GM19193 (cell line): ENCODE measurements around the gene ARID2.

Experiments
- POLR2A ChIP-seq: IDR thresholded peaks from 4 replicates; pipeline ENCODE4 v1.6.1; 2011; ENCODE audit not compliant: insufficient read depth, insufficient read length; ENCODE audit errors: extremely low read depth

ARID2 gene

DNA sequence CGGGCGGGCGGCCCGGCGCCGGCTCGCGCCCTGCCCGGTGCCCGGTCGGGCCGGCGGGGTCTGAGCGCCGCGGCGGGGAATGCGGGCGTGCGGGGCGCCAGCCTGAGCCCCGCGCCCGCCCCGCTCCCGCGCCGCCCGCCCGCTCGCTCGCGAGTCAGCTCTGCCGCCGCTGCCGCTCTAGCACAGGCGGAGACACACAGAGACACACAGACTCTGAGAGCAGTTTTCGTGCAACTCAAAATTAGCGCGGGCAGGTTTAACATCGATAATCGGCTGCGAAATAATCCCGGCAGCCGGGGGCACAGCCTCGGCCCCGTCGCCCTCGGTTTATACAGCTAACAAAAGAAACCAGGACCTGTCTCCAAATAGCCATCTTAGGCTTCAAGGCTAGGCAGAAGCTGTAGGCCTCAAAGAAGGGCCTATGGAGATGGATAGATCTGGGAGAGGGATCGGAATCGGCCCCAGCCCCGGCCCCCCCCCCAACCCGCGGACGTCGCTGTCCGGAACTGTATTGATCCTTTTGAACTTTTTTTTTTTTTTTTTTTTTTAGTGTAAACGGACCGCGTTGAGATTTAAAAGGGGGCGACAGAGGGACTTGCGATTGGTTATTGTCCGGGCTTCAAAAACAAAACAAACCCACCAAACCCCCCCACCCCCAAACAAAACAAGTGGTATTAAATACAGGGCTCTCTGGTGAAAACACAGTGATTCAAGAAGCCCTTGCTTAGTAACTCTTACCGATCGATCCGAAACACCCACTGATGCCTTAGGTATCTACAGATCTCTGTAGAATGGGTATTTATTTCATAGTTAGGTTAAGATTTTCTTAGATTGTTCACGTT lies 1.1 kb downstream of the ARID2 start:
- TF ChIP-seq POLR2A = no peak

DNA sequence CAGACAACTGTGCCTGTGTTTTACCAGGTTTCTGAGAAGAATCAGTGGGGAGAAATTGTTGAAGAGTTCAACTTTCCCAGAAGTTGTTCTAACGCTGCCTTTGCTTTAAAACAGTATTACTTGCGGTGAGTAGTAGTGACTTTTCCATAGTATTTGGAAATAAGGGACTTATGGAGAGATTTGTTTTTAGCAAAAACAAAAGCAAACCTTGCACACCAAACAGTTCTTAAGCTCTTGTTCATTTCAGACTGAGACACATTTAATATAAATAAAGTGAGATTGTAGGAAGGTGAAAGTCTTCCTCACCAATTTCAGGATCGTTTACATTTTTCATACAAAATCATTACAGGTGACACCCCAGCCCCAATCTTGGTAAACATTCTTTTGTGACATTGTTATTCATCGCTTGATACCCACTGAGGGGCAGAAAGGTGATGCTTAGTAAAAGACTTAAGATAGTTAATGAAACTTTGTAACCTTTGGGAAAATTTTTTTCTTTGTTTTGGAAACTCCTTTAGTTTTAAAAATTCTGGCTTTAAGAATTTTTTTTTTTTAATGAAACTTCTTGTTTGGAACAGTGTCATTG lies 1.8 kb downstream of the ARID2 start:
- TF ChIP-seq POLR2A = no peak

DNA sequence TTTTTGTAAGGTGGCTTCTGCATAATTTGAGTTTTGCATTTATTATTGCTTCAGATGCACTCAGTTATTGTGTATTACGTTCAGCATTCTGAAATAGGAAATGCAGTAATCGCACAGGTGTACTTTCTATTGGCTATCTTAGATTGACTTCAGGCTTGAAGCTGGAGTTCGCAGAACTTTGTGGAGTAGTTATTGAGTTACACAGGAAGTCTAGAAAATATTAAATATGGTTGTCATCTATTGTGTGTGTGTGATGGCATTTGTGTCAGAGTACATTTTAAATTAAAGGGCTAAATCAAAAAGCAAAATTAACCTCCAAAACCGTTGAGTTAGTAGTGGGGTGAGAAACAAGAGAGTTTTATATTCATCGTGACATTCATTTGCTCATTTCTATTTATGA lies 2.7 kb downstream of the ARID2 start:
- TF ChIP-seq POLR2A = no peak

DNA sequence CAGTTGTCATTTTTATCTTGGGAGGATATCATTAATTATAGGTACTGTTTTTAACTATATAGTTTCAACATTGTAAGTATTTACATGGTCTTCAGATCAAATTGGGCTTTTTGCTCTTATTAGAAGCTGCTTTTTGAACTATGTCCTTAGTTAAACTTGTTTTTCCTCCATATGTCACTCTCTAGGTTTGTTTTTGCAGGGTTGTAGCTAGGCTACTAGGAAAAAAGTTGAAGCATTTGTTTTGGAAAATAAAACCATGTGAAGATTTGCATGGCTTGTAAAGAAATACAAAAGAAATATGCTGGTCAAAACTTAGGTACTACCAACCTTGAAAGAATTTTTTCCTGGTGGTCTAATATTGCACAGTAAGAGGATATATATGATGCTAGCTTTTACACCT lies 3.4 kb downstream of the ARID2 start:
- no peak for TF ChIP-seq POLR2A

GRCh38 chr12:45737638-45738037 lies 8.1 kb downstream of the ARID2 start:
- no peak for TF ChIP-seq POLR2A

DNA sequence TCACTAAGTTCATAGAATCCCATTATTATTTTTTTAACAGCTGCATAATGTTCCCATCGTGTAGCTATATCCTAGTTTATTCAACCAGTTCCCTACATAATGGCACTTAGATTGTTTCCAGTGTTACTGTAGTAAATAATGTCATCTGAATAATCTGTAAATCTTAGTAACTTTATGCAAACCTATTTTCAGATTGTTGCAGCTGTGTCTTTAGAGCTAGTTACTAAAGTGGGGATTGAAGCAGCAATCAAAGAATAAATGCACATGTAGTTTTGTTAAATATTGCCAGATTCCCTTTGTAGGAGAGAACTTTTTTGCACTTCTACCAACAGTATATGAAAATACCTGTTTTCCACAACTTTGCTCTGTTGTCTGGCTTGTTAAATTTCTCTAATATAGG lies 13.1 kb downstream of the ARID2 start:
- TF ChIP-seq POLR2A = no peak

DNA sequence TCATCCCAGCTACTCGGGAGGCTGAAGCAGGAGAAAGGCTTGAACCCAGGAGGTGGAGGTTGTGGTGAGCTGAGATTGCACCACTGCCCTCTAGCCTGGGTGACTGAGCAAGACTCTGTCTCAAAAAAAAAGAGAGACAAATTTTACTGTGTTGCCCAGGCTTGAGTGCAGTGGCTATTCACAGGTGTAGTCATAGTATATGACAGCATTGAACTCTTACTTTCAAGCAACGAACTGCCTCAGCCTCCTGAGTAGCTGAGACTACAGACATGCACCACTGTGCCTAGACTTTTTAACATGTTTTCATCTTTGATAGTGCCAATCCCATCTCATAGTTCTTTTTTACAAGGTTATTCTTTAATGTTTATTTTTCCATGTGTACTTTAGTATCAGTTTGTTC lies 13.7 kb downstream of the ARID2 start:
- no peak for TF ChIP-seq POLR2A

DNA sequence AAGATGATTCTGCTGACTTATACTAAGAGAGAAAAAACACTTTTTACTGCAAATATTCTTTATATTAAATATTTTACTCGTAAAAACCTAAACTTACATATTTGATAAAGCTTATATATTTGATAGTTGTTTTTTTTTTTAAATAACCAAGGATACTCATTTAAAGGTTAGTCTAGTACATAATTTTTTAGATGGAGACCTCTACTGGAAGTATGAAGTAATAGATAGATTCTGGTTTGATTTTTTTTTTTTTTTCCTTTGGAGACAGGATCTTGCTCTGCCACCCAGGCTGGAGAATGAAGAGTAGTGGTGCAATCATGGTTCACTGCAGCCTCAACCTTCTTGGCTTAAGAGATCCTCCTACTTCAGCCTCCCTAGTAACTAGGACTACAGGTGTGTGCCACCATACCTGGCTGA lies 16.4 kb downstream of the ARID2 start:
- TF ChIP-seq POLR2A = no peak

GRCh38 chr12:45756666-45757065 lies 27.2 kb downstream of the ARID2 start:
- TF ChIP-seq POLR2A = no peak

DNA sequence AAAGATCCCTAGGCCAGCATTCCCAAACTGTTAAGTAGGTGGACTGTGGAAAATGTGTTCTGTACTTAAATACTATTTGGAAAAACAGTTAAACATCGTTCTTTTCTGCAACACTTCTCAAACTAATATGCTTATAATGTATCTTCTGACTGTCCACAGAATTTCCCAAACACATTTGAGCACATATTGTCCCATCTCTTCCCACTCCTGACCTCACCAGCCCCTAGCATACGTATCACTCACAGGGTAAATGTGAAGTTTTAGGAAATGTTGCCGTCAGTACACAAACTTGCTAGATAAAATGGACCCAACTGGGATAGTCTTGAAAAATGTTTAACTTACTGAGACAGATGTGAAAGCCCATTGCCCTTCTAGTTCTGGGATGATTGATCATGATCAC lies 27.7 kb downstream of the ARID2 start:
- TF ChIP-seq POLR2A = no peak

GRCh38 chr12:45760333-45760732 lies 30.8 kb downstream of the ARID2 start:
- TF ChIP-seq POLR2A = no peak

DNA sequence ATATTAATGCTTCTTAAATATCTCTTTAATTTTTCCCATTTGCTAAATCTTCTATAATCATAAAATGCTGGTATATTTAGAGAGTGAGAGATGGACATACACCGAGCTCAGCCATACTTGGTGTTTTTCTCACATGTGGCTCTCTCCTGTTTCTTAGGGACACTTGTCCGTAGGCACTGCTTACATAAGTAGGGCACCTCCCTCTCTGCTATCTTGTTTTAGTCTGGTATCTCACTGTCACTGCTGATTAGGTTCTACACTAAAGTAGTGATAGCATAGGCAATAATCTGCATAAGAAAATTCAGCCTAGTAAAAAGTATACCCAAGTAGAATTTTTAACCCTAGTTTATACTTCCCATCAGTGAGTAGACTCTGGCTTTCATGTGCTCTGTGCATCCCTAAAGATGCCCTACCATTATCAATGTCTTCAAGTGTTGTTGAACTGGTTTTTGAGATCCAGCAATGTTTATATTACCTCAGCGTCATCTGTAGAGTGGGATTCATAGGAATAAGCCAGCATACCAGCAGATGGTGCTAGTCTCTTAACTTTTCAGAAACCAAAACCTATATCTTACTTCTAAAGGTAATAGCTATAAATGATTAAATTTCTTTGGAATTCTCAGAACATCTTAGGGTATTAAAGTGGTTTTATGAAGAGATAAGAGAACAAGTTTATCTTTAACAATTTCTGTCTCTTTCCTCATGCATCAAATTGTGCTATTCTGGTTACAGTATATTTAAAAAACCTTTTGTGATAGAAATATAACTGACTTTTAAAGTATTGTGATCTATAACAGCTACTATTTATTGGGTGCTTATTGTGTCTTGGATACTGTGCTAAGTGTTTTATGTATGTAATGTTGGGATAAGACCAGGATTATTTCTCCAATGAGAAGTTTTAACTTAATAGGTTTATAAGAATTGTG lies 32.9 kb downstream of the ARID2 start:
- TF ChIP-seq POLR2A = no peak

GRCh38 chr12:45763381-45763780 lies 33.9 kb downstream of the ARID2 start:
- no peak for TF ChIP-seq POLR2A

DNA sequence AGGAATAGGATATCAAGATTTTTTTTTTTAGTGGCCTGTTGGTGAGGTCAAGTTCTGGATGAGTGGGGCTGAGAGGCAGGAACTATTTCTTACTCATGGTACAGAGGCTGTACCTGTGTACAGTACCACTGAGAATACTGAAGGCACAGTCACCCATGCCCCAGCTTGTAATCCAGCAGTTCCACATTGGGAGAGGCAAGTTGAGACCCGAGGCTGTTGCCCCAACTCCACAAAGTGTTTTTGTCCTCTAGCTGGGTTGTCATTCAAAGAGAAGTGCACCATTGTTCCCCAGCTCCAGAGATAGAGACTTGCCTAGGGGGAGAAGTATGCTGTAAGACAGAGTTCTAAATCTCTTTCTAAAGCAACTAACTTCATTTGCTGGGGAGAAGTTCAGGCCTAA lies 38.7 kb downstream of the ARID2 start:
- no peak for TF ChIP-seq POLR2A

DNA sequence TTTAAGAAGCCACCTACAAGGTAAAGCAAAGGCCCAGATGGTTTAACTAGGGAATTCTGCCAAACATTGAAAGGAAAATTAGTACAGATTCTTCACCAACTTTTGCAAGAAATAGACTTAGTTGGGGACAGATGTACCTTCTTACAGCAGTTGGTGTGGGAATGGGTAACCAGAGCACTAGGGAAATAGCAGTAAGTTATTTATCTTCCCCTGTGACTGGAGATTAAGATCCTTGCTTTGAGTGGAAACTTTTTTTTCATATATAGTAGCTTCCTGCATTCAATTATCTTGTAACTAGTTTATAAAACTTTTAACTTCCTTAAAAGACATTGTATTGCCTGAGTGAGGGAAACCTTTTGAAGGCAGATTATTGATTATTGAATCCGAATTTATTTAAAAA lies 44.2 kb downstream of the ARID2 start:
- TF ChIP-seq POLR2A = no peak

- TF ChIP-seq POLR2A = no peak
These were observed 45.1 kb downstream of the ARID2 start for GRCh38 chr12:45774508-45775162.

- no peak for TF ChIP-seq POLR2A
These were observed 46.0 kb downstream of the ARID2 start for GRCh38 chr12:45775465-45775864.
